Measurements from ENCODE around the gene TSPAN11.

DNA sequence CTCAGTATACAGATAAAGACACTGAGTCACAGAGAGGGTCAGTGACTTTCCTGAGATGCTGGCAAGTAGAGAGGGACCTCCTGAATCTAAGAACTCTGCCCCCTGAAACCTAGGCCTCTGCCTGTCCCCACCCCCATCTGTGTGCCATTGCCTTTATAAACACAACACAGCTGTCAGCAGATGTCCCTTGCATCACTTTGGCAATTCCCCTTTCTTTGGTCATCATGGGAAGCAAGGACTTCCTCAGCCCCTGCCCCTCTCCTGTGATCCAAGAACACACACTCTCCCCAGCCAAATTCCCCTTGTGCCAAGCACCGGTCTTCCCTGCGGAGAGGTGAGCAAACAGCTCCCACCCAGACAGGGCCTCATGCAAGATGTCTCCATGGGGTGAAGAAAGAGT, 8.3 kb downstream of the TSPAN11 start:
- TF ChIP-seq POLR2A (IDR thresholded peaks at IDR 0.05) (no peak), POLR2AphosphoS5 (IDR thresholded peaks at IDR 0.05) (no peak), EP300 (IDR thresholded peaks at IDR 0.05) (no peak)
- TF ChIP-seq, protein P1, sequence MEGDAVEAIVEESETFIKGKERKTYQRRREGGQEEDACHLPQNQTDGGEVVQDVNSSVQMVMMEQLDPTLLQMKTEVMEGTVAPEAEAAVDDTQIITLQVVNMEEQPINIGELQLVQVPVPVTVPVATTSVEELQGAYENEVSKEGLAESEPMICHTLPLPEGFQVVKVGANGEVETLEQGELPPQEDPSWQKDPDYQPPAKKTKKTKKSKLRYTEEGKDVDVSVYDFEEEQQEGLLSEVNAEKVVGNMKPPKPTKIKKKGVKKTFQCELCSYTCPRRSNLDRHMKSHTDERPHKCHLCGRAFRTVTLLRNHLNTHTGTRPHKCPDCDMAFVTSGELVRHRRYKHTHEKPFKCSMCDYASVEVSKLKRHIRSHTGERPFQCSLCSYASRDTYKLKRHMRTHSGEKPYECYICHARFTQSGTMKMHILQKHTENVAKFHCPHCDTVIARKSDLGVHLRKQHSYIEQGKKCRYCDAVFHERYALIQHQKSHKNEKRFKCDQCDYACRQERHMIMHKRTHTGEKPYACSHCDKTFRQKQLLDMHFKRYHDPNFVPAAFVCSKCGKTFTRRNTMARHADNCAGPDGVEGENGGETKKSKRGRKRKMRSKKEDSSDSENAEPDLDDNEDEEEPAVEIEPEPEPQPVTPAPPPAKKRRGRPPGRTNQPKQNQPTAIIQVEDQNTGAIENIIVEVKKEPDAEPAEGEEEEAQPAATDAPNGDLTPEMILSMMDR (IDR thresholded peaks at IDR 0.05) = no peak

Data from suprapubic skin (tissue), 4 donors.